ENCODE data around the gene CCDC102B. TPM values are rescaled to one million over a fixed set of nuclear protein-coding genes. Genes with fewer than 3 reads are reported as not detected.

Gene CCDC102B
- total and polyA plus RNA-seq, 12 donors = 2.7 to 16.7 (median 8.6) TPM

GRCh38 chr18:68822926-68823325 lies 25.0 kb downstream of the CCDC102B start:
- 73 to 88% (median 82%) methylated on average over 4 to 5 of the region's 5 CpGs for WGBS, 4 donors
- DNase-seq = no peak
- H3K9me3 ChIP-seq (replicated peaks in 1 of 3) = no peaks in the 10 kb centered on the region
- intact Hi-C loops (cut with DNase I) = no loop called here
- H3K36me3 ChIP-seq (replicated peaks in 1 of 2) = no peaks in the 10 kb centered on the region
- TF ChIP-seq CTCF (IDR thresholded peaks at IDR 0.05) = no peak
- no peak for TF ChIP-seq POLR2A (IDR thresholded peaks at IDR 0.05)
- no peak overlapping the region for H3K27ac ChIP-seq
- no peaks in the 10 kb centered on the region for H3K4me1 ChIP-seq (replicated peaks in 1 of 2)
- H3K4me3 ChIP-seq = no peak overlapping the region
- H3K27me3 ChIP-seq = no peaks in the 10 kb centered on the region

GRCh38 chr18:68826121-68826520 lies 28.2 kb downstream of the CCDC102B start:
- Histone ChIP-seq H3K4me1 (replicated peaks in 1 of 2) (no peaks in the 10 kb centered on the region), H3K27ac (no peak overlapping the region), H3K9me3 (replicated peaks in 1 of 3) (no peaks in the 10 kb centered on the region), H3K36me3 (replicated peaks in 1 of 2) (no peaks in the 10 kb centered on the region), H3K27me3 (no peaks in the 10 kb centered on the region), H3K4me3 (no peak overlapping the region)
- intact Hi-C loops (cut with DNase I) = no loop called here
- DNase-seq = no peak
- no peak for TF ChIP-seq POLR2A (IDR thresholded peaks at IDR 0.05)
- 64 to 69% (median 68%) methylated on average over 3 of the region's 3 CpGs for WGBS, 4 donors

DNA sequence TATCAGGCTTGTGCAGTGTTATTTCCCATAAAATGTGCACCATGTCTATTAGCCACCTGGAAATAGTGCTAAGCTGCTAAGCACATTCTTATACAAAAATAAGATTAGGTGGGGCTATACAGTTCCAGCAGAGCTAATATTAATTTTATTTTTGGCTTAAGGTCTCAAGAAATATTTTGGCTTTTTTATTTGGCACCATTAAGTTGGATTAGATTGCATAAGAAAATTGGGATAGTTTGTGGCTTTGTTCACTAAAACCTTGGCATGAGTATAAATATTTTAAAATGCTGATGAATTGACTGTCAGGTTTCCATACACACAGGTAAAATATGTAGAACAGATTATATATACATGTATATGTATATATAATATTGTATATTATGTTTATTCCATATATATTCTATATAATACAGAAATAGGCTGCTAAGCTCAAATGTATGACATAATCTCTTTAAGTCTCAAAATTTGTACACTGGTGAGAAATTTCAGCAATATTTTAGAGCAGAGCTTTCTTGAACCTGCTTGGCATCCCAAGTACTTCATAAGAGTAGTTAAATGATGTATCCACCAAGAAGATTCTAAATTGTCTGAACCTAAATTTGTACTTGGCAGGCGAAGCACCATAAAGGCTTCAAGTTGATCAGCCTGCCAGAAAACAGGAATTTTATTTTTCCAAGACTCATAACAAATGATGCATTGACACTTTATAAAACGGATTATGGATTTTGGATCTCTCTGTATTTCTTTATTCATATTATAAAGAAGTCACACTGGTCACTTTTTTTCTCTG lies 32.6 kb downstream of the CCDC102B start:
- H3K4me3 ChIP-seq = no peak overlapping the region
- H3K9me3 ChIP-seq (replicated peaks in 1 of 3) = no peaks in the 10 kb centered on the region
- no peak overlapping the region for H3K27ac ChIP-seq
- no peaks in the 10 kb centered on the region for H3K36me3 ChIP-seq (replicated peaks in 1 of 2)
- DNase-seq = no peak
- TF ChIP-seq POLR2A (IDR thresholded peaks at IDR 0.05) (no peak), CTCF (IDR thresholded peaks at IDR 0.05) (no peak)
- H3K27me3 ChIP-seq = no peaks in the 10 kb centered on the region
- 61 to 64% (median 63%) methylated on average over 2 of the region's 2 CpGs for WGBS, 4 donors
- intact Hi-C loops (cut with DNase I) = no loop called here
- H3K4me1 ChIP-seq (replicated peaks in 1 of 2) = no peaks in the 10 kb centered on the region

GRCh38 chr18:68833756-68834155 lies 35.9 kb downstream of the CCDC102B start:
- H3K4me1 ChIP-seq (replicated peaks in 1 of 2) = no peaks in the 10 kb centered on the region
- no peaks in the 10 kb centered on the region for H3K9me3 ChIP-seq (replicated peaks in 1 of 3)
- H3K27me3 ChIP-seq = no peaks in the 10 kb centered on the region
- intact Hi-C loops (cut with DNase I) = no loop called here
- TF ChIP-seq CTCF (IDR thresholded peaks at IDR 0.05) (no peak), POLR2A (IDR thresholded peaks at IDR 0.05) (no peak)
- no peak overlapping the region for H3K27ac ChIP-seq
- no peak overlapping the region for H3K4me3 ChIP-seq
- 65 to 71% (median 70%) methylated on average over 5 of the region's 5 CpGs for WGBS, 4 donors
- DNase-seq = no peak
- no peaks in the 10 kb centered on the region for H3K36me3 ChIP-seq (replicated peaks in 1 of 2)
